WERI-Rb-1 (cell line): ENCODE measurements around the gene IL22RA2.
A peak's percentile ranks its signal among the peaks of the same experiment; 100 is the strongest.

Source experiments
- DNase-seq: peaks from one replicate; pipeline ENCODE4 v3.0.0-alpha.2; 2020
- H3K27ac ChIP-seq: fragments of 250-450 bp; sonication (Bioruptor Pico); 2 replicates; pipeline ENCODE4 v1.5.1; 2020; ENCODE audit warnings: mild to moderate bottlenecking, moderate library complexity
- H3K27me3 ChIP-seq: fragments of 250-450 bp; sonication (Bioruptor Pico); 2 replicates; pipeline ENCODE4 v1.5.1; 2021; ENCODE audit warnings: mild to moderate bottlenecking, low read depth, moderate library complexity; ENCODE audit not compliant: insufficient read depth, severe bottlenecking
- H3K36me3 ChIP-seq: fragments of 250-450 bp; sonication (Bioruptor Pico); 2 replicates; pipeline ENCODE4 v1.5.1; 2020; ENCODE audit warnings: mild to moderate bottlenecking, moderate library complexity
- H3K4me3 ChIP-seq: 2 replicates; pipeline ENCODE4 v1.5.1; 2011; ENCODE audit warnings: low read depth, mild to moderate bottlenecking, control low read depth, low read length
- H3K9me3 ChIP-seq: fragments of 250-450 bp; sonication (Bioruptor Pico); 2 replicates; pipeline ENCODE4 v1.5.1; 2021; ENCODE audit warnings: mild to moderate bottlenecking, moderate library complexity; ENCODE audit not compliant: severe bottlenecking
- CTCF ChIP-seq: IDR thresholded peaks from 2 replicates; pipeline ENCODE4 v1.5.1; 2011; ENCODE audit warnings: low read depth, mild to moderate bottlenecking, control low read depth, inconsistent platforms, low read length

IL22RA2 gene

DNA sequence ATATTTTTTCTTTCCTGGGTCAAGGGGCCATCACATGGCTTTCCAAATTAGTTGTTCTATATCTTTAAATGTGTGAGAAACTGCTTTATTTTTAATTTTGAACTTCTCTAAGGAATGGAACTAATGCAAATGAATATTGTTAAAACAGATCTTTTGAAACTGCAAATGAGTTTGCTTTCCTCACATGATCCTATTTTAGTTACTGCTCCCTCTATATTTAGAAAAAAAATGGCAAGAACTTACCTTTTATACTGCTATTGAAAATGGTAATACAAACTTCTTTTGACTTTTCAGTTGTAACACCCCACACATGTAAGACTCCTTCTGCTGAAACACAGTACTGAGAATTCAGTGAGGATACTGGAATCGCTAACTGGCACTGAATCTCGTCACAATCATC is 29.8 kb upstream of the IL22RA2 start:
- Histone ChIP-seq H3K36me3 (peaks cover 31% of the 10 kb centered on the region), H3K4me3 (no peak overlapping the region), H3K9me3 (no peaks in the 10 kb centered on the region), H3K27ac (no peak overlapping the region), H3K27me3 (no peaks in the 10 kb centered on the region)
- no peak for TF ChIP-seq CTCF
- no peak for DNase-seq

DNA sequence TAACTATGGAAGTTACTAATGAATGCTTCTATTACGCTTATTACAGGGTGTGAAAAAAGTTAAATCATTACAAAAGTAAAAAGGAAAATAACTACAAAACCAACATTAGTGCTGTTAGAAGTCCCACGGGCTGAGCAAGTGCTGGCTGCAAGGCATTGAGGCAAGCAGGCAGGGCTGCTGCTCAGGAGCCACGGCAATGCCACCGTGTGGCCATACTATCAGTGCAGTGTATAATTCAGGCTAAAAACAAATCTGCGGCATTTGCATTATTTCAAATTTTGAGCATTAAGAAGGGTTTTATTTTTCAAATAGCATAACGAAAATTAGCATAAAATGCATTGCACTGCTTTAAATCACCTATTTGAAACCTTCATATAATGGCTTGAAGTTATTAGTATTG is 28.6 kb upstream of the IL22RA2 start:
- Histone ChIP-seq H3K9me3 (no peaks in the 10 kb centered on the region), H3K36me3 (peaks cover 41% of the 10 kb centered on the region), H3K27ac (no peak overlapping the region), H3K27me3 (no peaks in the 10 kb centered on the region), H3K4me3 (no peak overlapping the region)
- TF ChIP-seq CTCF = no peak
- peak; percentile 15 for DNase-seq

DNA sequence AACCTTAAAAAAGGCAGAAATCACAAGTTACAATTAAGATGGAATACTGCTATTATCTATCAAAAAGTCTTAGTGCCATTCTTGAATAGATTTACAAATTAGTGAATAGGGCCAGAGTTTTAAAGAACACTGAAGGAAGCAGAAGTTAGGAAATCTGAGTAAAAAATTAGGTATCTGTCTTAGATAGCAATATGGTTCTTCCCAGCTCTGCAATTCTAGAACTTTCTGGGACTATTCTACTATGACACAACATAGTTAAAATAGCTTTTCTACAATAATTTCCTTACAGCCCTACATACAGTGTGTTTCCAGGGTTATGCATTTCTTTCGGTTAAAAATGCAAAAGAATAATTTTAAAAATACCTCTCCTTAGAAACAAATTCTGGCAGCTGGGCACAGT is 27.6 kb upstream of the IL22RA2 start:
- DNase-seq = no peak
- Histone ChIP-seq H3K9me3 (no peaks in the 10 kb centered on the region), H3K36me3 (peaks cover 38% of the 10 kb centered on the region), H3K27me3 (no peaks in the 10 kb centered on the region), H3K4me3 (no peak overlapping the region), H3K27ac (no peak overlapping the region)
- no peak for TF ChIP-seq CTCF

GRCh38 chr6:137200288-137200687 is 26.8 kb upstream of the IL22RA2 start:
- Histone ChIP-seq H3K4me3 (no peak overlapping the region), H3K9me3 (no peaks in the 10 kb centered on the region), H3K27ac (no peak overlapping the region), H3K36me3 (peaks cover 36% of the 10 kb centered on the region), H3K27me3 (no peaks in the 10 kb centered on the region)
- no peak for DNase-seq
- no peak for TF ChIP-seq CTCF

- Histone ChIP-seq H3K27ac (no peak overlapping the region), H3K36me3 (peaks cover 27% of the 10 kb centered on the region), H3K4me3 (no peak overlapping the region), H3K9me3 (no peaks in the 10 kb centered on the region), H3K27me3 (no peaks in the 10 kb centered on the region)
- no peak for TF ChIP-seq CTCF
- no peak for DNase-seq
Measured at GRCh38 chr6:137197684-137198645, 24.5 kb upstream of the IL22RA2 start.
